Cardiac muscle cell (in vitro differentiated cells and primary cell): Measurements from ENCODE around the gene CAPN9. TPM values are rescaled to one million over a fixed set of nuclear protein-coding genes. Genes with fewer than 3 reads are reported as not detected.

Experiments
- DNase-seq, 2 donors: peaks; one replicate each; pipeline versions ENCODE4 v3.0.0 to v3.0.0-alpha.2; 2010 to 2017; ENCODE audit warnings: low read depth in 1 of 2, low spot score in 1 of 2
- H3K27ac ChIP-seq: fragments of 200-600 bp; sonication (generic); 2 replicates; pipeline ENCODE4 v1.5.1; 2016
- H3K27me3 ChIP-seq: fragments of 200-600 bp; sonication (generic); 2 replicates; pipeline ENCODE4 v1.6.0; 2016; ENCODE audit warnings: control low read depth
- H3K36me3 ChIP-seq: fragments of 200-600 bp; sonication (generic); 2 replicates; pipeline ENCODE4 v1.5.1; 2016; ENCODE audit warnings: control low read depth
- H3K4me1 ChIP-seq: fragments of 200-600 bp; sonication (generic); 2 replicates; pipeline ENCODE4 v1.8.1; 2017; ENCODE audit warnings: low read depth, mild to moderate bottlenecking, mixed run types
- H3K4me3 ChIP-seq: fragments of 200-600 bp; sonication (generic); 2 replicates; pipeline ENCODE4 v1.5.1; 2016; ENCODE audit warnings: mild to moderate bottlenecking
- H3K9me3 ChIP-seq: fragments of 200-600 bp; sonication (generic); 2 replicates; pipeline ENCODE4 v1.5.1; 2017; ENCODE audit warnings: low read depth, mild to moderate bottlenecking, control low read depth
- polyA plus RNA-seq: library from polyadenylated mRNA; unstranded; fragments of >200 nt; fragmentation: Nextera tagmentation; extraction: Ambion mirVana; gene quantifications from 2 replicates; pipeline ENCODE4 v1.2.1, GENCODE V29; 2016
- total RNA-seq: library from RNA; depleted of rRNA; stranded (reverse); fragments of >200 nt; gene quantifications from 2 replicates; pipeline ENCODE4 v1.2.3, GENCODE V29; 2016
- TF ChIP-seq, protein P1 (sequence below): IDR thresholded peaks from 2 replicates; pipeline ENCODE4 v1.5.1; 2012; ENCODE audit warnings: low read depth, mild to moderate bottlenecking, low read length

CAPN9 gene
- total and polyA plus RNA-seq, 2 experiments from 2014 or later: 0.12 to 0.87 TPM

DNA sequence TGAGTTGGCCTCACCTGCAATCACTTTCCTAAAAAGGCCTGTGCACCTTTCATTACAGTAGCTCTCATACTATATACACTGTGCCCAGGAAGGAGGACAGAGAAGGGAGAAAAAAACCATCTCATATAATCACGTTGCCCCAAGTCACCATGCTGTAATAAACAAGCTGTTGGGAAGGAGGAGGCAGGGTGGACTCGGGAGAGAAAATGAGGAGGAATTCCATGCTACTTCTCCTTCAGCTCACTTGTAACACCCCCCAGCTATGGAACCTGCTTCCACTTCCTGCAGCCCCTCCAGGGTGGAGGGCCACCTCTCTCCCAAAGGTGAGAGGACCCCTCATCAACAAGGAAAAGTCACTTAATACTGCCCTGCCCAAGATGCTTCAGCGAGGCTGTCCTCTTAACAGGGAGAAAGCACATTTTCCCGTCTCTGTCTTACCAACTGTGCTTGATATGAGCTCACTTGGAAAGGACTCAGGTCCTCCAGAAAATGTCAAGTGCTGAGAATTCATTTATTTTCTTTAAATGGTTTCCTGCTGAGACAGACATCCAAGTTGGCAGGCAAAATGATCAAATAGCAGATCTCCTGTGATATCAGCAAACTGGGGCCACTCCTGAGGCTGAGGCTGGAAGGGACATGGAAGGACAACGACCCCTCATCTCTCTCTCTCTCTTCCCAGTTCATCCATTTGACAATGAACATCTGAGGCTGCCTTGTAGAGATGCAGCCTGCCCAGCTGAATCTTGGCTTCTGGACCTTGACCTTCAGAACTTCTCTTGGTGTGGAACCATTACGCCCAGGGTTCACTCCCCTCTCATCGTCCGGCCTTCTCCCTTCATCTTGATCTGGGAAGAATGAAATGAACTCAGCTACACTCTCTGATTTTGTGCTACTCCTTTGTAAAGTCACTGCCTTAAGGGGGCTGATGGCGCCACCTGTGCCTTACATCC, 54.0 kb downstream of the CAPN9 start:
- no peak for DNase-seq
- Histone ChIP-seq H3K4me1 (no peaks in the 10 kb centered on the region), H3K27ac (no peak overlapping the region), H3K36me3 (no peaks in the 10 kb centered on the region), H3K4me3 (no peak overlapping the region), H3K27me3 (peaks cover 3% of the 10 kb centered on the region), H3K9me3 (no peaks in the 10 kb centered on the region)
- TF ChIP-seq, protein P1, sequence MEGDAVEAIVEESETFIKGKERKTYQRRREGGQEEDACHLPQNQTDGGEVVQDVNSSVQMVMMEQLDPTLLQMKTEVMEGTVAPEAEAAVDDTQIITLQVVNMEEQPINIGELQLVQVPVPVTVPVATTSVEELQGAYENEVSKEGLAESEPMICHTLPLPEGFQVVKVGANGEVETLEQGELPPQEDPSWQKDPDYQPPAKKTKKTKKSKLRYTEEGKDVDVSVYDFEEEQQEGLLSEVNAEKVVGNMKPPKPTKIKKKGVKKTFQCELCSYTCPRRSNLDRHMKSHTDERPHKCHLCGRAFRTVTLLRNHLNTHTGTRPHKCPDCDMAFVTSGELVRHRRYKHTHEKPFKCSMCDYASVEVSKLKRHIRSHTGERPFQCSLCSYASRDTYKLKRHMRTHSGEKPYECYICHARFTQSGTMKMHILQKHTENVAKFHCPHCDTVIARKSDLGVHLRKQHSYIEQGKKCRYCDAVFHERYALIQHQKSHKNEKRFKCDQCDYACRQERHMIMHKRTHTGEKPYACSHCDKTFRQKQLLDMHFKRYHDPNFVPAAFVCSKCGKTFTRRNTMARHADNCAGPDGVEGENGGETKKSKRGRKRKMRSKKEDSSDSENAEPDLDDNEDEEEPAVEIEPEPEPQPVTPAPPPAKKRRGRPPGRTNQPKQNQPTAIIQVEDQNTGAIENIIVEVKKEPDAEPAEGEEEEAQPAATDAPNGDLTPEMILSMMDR: no peak

DNA sequence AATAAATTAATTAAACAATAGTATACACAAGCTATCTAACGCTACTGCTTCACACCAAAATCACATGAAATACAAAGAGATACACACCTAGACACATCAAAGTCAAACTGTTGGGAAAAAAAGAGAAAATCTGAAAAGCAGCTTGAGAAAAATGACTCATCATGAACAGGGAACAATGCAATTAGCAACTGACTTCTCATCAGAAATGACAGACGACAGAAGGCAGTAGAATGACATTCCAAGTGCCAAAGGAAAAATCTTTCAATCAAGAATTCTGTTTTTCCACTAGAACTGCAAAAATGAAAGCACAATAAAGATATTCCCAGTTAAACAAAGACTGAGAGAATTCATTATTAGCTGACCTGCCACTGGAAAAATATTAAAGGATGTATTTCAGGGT, 57.2 kb downstream of the CAPN9 start:
- no peak overlapping the region for H3K27ac ChIP-seq
- no peak for DNase-seq
- TF ChIP-seq, protein P1: no peak
- H3K9me3 ChIP-seq: no peaks in the 10 kb centered on the region
- H3K4me3 ChIP-seq: no peak overlapping the region
- H3K36me3 ChIP-seq: no peaks in the 10 kb centered on the region
- H3K27me3 ChIP-seq: peaks cover 5% of the 10 kb centered on the region
- no peaks in the 10 kb centered on the region for H3K4me1 ChIP-seq

DNA sequence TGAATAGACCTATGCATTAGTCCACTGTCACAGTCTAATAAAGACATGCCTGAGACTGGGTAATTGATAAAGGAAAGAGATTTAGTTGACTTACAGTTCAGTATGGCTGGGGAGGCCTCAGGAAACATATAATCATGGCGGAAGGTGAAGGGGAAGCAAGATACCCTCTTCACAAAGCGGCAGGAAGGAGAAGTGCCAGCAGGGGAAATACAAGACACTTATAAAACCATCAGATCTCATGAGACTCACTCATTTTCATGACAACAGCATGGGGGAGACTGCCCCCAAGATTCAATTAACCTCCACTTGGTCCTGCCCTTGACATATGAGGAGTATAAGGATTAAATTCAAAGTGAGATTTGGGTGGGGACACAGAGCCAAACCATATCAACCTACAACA, 59.4 kb downstream of the CAPN9 start:
- Histone ChIP-seq H3K4me3 (no peak overlapping the region), H3K4me1 (no peaks in the 10 kb centered on the region), H3K27ac (no peak overlapping the region), H3K36me3 (no peaks in the 10 kb centered on the region), H3K9me3 (no peaks in the 10 kb centered on the region), H3K27me3 (peaks cover 5% of the 10 kb centered on the region)
- TF ChIP-seq, protein P1: no peak
- no peak for DNase-seq

DNA sequence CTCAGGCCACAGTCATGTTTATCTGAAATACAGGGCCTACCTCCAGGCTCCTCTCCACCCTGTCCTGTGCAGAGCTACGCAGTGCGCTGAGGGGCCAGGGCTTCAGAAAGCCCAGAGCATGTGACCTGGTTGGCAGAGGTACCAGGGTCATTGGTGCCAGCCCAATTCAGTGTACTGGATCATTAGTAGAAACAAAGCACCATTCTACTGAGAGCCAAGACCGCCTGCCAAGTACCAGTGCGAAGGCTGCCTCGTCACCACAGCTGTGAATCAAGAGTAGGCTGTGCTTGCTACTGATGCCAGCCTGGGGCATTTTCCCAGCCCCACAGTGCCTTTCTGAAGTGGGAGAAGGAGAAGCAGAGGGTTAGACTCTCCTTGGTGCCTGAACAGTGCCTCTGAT, 59.8 kb downstream of the CAPN9 start:
- Histone ChIP-seq H3K27ac (no peak overlapping the region), H3K9me3 (no peaks in the 10 kb centered on the region), H3K36me3 (no peaks in the 10 kb centered on the region), H3K27me3 (peaks cover 5% of the 10 kb centered on the region), H3K4me3 (no peak overlapping the region), H3K4me1 (no peaks in the 10 kb centered on the region)
- DNase-seq: no peak
- TF ChIP-seq, protein P1: no peak

DNA sequence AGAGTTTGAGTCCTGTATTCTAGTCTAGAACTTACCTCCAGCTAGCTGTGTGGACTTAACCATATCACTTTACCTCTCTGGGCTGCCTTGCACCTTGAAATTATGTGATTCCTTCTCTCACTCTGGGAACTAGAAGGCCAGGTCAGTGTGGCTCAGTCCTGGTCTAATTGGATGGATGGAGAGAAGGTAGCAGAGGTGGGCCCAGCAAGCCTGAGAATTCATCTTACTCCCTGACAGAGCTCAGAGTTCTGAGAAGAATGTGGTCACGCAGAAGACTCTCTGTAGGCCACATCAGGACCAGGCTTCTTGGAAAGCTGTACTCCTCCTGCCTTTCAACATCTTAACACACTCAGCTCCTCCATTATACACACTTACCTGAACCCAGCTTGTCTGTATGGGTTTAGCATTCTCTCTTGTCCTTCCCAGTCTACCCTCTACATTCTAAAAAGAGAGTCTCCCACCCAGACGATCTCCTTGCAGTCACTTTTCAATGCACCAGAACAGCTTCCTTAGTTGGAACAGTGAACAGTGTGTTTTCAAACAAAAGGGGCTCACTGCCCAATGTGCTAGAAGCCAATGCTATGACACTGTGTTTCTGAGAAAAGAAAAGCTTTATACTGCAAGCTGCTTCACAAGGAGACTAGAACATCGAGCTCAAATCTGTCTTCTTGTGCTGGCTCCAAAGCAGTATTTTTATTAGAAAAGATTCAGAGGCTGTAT, 60.5 kb downstream of the CAPN9 start:
- Histone ChIP-seq H3K27me3 (peaks cover 5% of the 10 kb centered on the region), H3K4me3 (no peak overlapping the region), H3K9me3 (no peaks in the 10 kb centered on the region), H3K36me3 (no peaks in the 10 kb centered on the region), H3K27ac (no peak overlapping the region), H3K4me1 (no peaks in the 10 kb centered on the region)
- TF ChIP-seq, protein P1: no peak
- no peak for DNase-seq
